GM19023 (cell line): ENCODE measurements around the gene VPS37B.

Source experiments
- ATAC-seq: cut with Tn5 transposase; IDR thresholded peaks from one replicate; pipeline ENCODE4 v1.9.1; 2021; ENCODE audit warnings: mild to moderate bottlenecking, moderate library complexity; ENCODE audit not compliant: unreplicated experiment

VPS37B gene

DNA sequence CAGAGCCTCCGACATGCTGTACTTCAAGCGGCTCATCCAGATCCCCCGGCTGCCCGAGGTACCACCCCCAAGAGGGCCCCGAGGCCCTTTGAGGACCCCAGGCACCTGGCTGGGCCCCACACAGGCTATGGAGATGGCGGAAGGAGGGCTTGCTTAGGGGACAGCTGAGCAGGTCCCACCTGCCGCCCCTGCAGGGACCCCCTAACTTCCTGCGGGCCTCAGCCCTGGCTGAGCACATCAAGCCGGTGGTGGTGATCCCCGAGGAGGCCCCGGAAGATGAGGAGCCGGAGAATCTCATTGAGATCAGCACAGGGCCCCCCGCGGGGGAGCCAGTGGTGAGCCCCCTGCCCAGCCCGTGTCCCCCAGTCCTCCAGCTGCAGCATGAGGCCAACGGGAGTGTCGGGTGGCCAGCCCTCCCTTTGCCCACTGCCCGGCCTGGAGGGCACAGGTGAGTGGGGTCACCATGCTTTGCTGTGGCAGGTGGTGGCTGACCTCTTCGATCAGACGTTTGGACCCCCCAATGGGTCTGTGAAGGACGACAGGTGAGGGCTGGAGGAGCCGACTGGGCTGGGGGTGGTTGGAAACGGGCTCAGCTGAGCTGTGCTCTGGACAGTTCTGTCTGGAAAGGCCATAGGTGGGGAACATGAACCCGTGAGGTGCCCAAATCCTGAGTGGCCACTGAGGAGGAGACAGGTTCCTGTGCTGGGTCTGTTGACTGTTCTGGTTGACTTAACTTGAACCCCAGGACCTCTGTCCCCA lies 40.7 kb downstream of the VPS37B start:
- ATAC-seq = no peak

GRCh38 chr12:122854554-122854953 lies 41.4 kb downstream of the VPS37B start:
- ATAC-seq = no peak

DNA sequence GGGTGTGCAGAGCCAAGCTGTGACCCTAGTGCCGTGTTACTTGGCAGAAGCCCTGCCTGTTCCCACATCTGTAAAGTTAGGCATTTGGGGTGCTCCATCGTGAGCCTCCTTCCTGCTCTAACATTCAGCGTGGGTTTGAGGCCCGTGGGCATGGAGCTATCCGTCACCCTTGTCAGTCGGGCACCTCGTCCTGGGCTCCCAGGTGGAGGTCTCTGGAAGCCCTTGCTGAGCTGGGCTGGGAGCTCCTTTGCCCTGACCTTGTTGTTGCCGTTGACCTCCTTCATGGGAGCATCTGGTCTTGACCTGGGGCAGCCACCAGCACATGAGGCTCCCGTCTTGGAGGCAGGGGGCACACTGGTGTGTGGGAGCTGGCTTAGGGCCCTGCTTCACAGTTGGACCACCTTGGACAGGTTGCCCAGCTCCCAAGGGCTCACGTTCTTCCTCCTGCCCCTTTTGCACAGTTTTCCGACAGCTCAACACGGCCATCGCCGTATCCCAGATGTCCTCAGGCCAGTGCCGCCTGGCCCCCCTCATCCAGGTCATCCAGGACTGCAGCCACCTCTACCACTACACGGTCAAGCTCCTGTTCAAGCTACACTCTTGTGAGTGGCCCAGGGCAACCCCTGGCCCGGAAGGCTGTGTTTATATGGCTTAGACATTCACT lies 42.2 kb downstream of the VPS37B start:
- ATAC-seq = no peak

DNA sequence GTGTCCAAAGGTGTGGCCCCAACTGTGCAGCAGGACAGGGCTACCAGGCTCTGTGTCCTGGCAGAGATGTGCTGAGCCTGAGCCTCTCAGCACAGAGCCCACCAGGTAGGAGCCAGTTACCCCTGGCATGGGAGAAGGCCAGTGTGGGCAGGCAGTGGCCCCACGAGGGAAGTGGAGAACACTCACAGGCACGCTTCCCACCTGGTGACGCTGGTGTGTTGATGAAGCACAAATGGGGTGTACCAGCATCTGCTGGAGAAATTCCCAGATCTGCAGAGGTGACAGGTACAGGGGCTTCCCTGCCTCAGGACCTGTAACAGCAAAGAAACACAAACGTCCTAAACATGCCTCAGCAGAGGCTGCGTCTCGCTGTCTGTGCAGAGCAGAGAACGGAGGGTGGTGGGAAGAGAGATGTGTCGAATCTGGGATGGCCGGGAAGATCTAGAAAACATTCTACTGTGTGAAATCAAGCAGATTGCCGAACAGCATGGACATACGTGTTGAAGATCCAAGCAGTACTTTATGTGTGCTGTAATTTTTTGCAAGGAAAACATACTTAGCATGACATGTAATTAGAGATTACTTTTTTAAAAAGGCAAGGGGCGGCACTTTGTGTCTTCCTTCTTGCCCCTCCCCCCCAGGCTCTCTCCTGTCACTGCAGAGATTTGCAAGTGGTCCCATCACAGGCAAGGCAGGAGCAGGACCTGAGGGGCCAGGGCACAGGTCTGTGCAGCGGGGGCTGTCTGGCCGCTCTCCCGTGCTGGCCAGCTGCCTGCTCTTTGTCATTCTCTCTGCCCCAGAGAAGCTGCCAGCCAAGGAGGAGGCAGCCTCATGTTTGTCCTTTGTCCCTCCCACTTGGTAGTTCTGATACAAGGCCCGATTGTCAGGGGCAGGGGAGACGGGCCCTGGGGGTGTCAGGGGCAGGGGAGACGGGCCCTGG lies 43.3 kb downstream of the VPS37B start:
- no peak for ATAC-seq

DNA sequence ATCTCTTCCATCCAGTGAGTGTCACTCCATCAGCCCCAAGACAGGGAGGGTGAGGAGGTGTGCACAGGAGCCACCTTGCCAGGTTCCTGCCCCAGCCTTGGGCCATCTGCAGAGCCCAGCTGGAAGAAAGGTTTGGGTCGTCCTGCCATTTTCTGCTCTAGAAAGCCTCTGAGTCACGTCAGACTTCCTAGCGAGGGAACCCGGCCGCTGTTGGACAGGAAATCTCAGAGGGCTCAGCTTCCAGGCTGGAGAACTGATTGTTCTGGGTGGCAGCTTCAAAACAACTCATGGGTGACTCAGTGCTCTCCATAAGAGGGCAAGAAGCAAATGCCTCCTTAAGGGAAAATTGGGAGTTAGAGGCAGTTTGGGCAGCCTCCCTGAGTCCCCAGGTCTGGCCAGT lies 44.1 kb downstream of the VPS37B start:
- no peak for ATAC-seq

DNA sequence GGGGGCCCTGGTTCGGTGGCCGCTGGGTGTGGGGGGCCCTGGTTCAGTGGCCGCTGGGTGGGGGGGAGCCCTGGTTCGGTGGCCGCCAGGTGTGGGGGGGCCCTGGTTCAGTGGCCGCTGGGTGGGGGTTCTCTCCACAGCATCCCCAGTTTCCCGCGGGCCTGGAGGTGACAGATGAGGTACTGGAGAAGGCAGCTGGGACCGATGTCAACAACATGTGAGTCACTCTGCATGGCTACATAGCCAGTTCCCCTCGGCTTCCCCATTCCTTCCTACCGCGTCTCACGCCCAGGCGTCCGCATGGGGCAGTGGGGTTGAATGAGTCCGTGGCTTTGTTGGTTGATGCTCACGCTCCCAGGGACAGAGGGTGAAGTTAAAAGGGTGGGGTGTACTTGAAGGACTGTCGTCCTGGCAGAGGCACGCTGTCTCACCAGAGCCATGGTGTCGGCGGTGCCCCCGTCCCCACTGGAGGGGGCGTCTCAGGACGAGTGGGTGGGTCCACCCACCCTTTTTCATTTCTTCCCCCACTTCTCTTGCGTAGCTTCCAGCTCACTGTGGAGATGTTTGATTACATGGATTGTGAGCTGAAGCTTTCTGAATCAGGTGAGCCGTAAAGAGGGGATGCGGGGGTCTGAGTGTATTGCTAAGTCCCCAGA lies 45.1 kb downstream of the VPS37B start:
- ATAC-seq = no peak

GRCh38 chr12:122850048-122850445 lies 45.9 kb downstream of the VPS37B start:
- no peak for ATAC-seq

DNA sequence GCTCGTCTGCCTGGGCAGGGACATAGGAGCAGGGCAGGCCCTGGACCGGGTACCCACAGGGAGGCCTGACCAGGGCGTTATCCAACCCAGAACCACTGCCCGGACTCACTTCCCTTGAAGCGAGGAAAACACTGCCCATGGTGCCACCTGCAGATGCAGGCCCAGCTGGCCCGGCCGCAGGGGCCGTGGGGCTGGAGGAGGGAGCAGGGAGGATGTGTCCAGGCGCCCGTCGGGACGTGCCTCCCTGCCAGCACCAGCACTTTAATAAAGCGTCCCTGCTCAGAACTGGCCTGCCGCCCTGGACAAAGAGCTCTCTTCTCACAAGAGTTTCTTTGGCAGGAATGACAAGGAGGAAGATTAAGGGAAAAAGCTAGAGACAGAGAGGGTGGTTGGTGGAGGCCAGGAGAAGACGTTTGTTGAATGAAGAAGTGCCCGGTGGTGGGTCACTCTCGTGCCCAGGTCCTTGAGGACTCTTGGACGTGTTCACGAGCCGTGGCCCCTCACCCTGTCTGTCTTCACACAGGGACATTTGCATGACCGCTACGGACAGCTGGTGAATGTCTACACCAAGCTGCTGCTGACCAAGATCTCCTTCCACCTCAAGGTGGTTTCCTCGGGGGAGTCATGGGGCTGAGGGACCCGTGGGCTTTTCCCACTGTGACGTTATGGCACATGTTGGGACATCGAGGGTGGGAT lies 46.4 kb downstream of the VPS37B start:
- no peak for ATAC-seq

DNA sequence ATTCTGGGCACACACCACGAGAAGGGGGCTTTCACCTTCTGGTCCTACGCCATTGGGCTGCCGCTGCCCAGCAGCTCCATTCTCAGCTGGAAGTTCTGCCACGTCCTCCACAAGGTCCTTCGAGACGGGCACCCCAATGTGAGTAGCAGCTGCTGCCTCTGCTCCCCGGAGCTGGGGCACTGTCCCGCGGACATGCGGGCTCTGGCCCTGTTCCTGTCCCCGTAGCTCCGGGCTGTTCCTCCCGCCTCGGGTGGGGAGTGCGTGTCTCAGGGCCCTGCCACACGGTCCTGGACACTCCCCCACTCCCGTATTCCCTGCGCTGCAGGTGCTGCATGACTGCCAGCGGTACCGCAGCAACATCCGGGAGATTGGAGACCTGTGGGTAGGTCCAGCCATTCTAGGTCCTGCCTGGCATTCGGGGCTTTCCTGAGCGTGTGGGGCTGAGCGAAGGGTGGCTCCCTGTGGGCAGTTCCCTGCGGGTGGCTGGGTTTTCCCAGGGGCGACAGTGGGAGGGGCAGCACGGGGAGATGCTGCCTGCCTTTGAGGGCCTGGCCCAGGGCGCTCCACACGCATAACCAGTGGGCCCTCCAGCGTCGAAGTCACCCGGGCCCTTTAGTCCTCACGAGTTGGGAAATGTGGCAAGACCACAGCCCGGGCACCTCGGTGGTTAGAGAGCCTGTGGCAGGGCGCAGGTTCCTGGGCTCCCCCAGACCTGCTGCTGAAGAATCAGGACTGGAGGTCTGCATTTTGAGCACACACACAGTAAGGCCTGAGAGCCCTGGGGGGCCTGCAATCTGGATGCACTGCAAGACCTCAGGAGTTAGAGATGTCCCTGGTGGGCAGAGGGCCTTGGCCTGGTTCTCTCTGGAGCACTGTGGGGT lies 47.2 kb downstream of the VPS37B start:
- no peak for ATAC-seq

DNA sequence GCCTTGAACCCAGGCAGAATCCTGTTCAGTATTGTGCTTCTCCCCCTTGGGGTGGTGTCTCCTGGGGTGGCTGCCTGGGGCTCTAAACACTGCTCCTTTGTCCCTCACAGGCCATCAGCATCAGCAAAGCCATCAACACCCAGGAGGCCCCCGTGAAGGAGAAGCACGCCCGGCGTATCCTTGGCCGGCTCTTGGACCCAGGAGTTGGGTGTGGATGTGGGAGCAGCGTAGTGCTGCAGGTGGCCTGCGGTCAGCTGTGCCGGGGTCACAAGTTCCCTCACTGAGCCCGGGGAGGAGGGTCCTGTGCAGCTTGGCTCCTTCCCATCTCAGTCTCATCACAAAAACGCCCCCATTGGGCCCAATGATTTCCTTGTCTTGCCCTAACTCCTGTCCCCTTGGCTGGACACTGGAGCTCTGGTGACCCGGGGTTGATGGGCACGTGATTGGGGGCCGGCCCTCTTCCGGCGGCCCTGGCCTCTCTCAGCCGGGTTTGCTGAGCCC lies 48.0 kb downstream of the VPS37B start:
- ATAC-seq = no peak

GRCh38 chr12:122847516-122847836 lies 48.4 kb downstream of the VPS37B start:
- ATAC-seq = no peak

GRCh38 chr12:122846622-122847515 lies 49.1 kb downstream of the VPS37B start:
- no peak for ATAC-seq

DNA sequence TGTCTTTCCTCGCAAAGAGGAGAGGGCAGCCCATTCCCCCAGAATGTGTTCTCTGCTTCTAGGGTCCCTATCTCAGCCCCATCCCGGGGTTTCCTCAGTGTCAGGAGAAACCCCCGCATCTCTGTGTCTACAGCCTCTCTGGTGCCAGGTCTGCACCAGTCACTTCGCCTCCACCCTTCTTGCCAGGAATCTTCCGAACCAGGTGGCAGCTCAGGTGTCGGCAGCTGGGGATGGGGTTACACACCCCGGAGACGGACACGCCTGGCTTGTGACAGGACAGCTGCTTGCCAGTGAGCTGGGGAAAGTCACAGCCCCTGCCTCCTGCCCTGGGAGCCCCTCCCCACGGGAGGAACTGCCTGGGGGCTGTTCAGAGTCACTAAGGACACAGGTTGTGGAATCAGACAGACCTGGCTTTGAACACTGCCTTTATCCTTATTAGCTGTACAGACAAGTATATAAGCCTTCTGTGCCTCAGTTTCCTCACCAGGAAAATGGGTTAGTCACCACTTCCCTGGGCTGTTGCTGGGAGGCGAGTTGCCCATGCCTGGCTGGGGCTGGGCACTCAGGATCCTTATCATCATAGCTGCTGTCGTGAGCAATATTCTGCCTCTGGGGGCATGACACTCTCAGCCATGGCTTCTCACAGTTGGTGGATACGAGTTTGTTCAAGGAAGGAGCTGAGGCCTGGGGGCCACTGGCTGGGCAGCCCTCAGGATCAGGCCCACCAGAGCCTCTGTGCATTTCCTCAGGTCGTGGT lies 49.9 kb downstream of the VPS37B start:
- ATAC-seq = no peak

GRCh38 chr12:122845041-122845864 lies 50.7 kb downstream of the VPS37B start:
- no peak for ATAC-seq

DNA sequence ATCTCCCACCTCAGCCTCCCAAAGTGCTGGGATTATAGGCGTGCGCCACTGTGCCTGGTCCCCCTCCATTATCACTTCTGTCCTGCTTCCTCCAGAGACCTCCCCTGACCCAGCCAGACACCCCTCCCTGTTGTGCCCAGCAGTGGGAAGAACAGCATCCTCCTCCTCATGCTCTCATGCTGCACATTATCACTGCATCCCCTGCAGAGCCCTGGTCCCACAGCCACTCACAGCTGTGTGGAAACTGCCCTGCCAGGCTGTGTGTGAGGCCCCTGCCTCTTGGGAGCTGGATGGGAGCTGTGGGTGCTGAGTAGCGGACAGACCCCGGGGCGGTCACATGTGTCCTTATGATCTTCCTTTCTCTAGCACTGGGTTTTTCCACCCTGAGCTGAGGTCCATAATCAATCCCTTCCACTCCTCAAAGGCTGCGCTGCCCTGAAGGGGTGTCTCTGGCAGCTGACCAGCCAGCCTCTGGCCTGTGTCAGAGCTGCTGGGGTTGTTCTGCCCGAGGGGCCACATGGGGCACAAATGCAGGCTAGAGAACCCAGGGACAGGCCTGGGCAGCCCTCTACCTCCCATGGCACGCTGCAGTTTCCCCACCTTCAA lies 51.5 kb downstream of the VPS37B start:
- ATAC-seq = no peak

DNA sequence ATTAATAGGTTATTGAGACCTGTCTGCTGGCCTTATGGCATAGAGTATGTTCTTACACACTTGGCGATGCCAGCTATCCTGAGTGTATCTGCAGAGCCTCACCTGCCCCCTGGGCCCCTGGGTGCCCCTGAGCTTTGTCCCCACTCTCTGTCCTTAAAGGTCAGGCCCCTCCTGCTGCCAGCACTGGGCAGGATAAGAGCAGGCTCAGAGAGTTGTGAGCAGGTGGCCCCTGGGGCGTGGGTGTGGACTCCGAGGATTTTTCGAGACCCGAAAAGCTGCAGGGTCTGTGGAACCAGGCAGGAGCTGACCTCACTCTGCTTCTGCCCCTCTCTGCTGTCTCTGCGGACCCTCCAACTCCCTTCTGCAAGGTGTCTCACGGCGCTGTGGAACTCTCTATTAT lies 52.5 kb downstream of the VPS37B start:
- no peak for ATAC-seq
